Ectodermal cell (in vitro differentiated cells): ENCODE data around the gene CHST4.
"Not testable (repeated sequence)": the region's sequence is repeated elsewhere in the genome, so short reads cannot be mapped to it uniquely, and the experiment has no call there.

ENCODE experiments used
- H3K27ac ChIP-seq: 2 replicates; pipeline ENCODE4 v1.7.0; 2013; ENCODE audit warnings: mild to moderate bottlenecking, low read depth, low read length; ENCODE audit not compliant: insufficient read depth, poor library complexity, severe bottlenecking
- H3K27me3 ChIP-seq: 2 replicates; pipeline ENCODE4 v1.7.0; 2013; ENCODE audit warnings: mild to moderate bottlenecking, low read length; ENCODE audit not compliant: insufficient read depth, control insufficient read depth, poor library complexity, severe bottlenecking
- H3K36me3 ChIP-seq: one replicate; pipeline ENCODE4 v1.7.0; 2013; ENCODE audit warnings: low read length; ENCODE audit not compliant: control insufficient read depth, insufficient read depth
- H3K4me1 ChIP-seq: one replicate; pipeline ENCODE4 v1.7.0; 2013; ENCODE audit warnings: low read length; ENCODE audit not compliant: control insufficient read depth, insufficient read depth
- H3K4me3 ChIP-seq: 2 replicates; pipeline ENCODE4 v1.7.0; 2013; ENCODE audit warnings: low read depth, low read length, control low read depth; ENCODE audit not compliant: insufficient read depth
- H3K9me3 ChIP-seq: 2 replicates; pipeline ENCODE4 v1.7.0; 2013; ENCODE audit warnings: mild to moderate bottlenecking, low read length, moderate library complexity; ENCODE audit not compliant: control insufficient read depth
- WGBS, 2 experiments: methylation state at CpG; one replicate each; pipeline ENCODE4 v1.1.7; 2013; ENCODE audit warnings: missing lambda C conversion rate in 2 of 2; 5-methylcytosine and 5-hydroxymethylcytosine counted together

CHST4 gene

DNA sequence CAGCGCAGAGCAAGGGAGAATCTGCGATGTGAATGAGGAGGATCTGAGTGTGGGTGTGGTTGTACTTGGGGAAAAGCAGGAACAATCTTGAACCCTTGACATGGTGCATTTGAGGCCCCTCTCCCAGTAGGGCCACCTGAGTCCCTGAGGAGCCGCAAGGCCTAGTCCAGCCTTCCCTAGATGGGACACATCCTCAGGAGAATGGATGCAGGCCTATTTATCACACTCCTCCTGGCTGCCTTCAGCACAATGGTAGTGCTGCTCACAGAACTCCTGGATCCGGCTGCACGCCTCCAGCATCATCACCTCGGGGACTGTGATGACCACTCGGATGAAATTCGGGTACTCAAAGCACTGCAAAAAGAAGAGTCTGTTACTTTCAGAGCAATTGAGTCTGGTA is 41.7 kb downstream of the CHST4 start:
- H3K9me3 ChIP-seq = no peaks in the 10 kb centered on the region
- no peaks in the 10 kb centered on the region for H3K4me1 ChIP-seq
- H3K36me3 ChIP-seq = no peaks in the 10 kb centered on the region
- H3K4me3 ChIP-seq = no peak overlapping the region
- WGBS, 2 experiments = 93 to 94% methylated on average over 8 of the region's 8 CpGs
- no peak overlapping the region for H3K27ac ChIP-seq
- H3K27me3 ChIP-seq = no peaks in the 10 kb centered on the region

DNA sequence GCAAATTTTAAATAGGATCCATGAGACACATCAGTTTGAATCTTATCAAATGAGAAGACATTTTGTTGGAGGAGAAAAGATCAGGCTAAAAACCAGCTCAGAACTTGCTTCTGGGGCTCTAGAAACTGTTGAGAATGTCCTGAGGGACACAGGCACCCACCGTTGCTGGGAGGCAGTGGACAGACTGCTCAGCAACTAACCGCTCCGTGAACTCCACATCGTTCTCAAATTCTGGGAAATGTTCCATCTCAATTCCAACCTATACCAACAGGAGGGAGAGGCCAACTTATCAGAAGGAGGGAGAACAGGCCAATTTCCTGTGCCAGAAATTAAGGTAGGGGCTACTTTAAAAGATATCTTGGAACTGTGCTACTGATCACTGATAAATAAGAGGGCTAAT is 42.3 kb downstream of the CHST4 start:
- Histone ChIP-seq H3K27ac (no peak overlapping the region), H3K4me3 (no peak overlapping the region), H3K4me1 (no peaks in the 10 kb centered on the region), H3K36me3 (no peaks in the 10 kb centered on the region), H3K9me3 (no peaks in the 10 kb centered on the region), H3K27me3 (no peaks in the 10 kb centered on the region)
- WGBS, 2 experiments = 88 to 94% methylated on average over 4 of the region's 4 CpGs

DNA sequence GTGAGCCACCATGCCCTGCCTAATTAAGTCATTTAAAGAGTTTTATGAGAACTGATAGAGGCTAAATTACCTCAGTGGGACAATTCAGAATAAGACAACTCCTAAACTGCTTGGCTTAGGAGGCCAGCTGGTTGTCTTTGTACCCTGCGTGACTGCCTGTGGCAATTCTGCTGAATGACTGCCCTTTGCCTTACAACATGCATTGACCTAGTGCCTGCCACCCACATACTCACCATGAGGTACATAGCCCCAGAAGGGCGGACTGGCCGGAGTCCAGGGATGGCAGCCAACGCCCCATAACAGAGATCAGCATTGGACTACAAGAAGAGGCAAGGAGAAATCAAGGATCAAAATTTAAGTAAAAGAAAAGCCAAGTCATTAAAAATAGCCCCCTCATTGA is 43.4 kb downstream of the CHST4 start:
- no peaks in the 10 kb centered on the region for H3K27me3 ChIP-seq
- no peak overlapping the region for H3K27ac ChIP-seq
- 77 to 91% methylated on average over 4 of the region's 4 CpGs for WGBS, 2 experiments
- H3K4me1 ChIP-seq = no peaks in the 10 kb centered on the region
- no peak overlapping the region for H3K4me3 ChIP-seq
- H3K9me3 ChIP-seq = no peaks in the 10 kb centered on the region
- no peaks in the 10 kb centered on the region for H3K36me3 ChIP-seq

DNA sequence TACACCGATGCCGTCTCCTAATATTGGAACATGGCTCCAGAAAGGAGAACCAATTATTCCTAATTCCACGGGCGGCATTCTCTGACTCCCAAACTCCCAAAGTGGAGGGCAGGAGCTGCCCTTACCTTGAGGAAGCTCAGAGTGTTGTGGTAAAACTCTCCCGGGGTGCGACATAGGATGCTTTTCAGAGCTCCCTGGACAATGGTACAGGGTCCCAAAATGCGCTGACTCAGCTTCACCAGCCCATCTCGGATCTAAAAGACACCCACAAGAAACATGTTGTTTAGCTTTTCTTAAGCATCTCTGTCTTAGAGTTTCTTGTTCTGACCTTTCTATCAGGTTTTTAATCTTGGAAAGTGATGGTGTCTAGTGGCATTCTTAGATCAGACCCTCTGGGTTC is 43.9 kb downstream of the CHST4 start:
- 95 to 96% methylated on average over 8 of the region's 8 CpGs for WGBS, 2 experiments

DNA sequence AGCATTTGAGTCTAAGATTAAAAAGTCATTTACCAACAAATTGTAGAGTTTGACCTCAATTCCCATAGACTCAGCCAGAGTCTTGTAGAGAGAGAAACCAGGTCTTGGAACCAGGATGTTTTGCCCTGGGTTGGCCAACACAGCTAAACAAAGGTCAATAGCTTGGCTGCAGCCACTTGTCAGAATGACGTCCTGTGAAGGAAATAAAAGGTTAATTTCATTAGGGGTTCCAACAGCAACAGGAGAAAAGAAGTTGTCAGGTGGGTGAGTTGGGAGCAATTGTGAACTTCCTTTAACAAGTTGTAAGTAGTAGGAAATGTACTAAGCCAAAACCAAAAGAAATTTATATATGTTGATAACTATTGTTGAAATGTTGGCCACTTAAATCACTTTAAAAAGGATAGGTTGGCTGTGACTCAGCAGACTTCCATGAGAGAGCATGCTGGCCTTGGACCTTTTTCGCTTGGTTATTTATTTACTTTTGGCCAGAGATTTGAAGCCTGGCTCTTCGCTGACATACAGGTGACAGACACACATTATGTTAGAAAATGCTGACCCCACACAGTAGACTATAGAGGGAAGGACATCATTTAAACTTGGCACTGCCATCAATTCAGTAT is 46.4 kb downstream of the CHST4 start:
- Histone ChIP-seq H3K4me1 (no peaks in the 10 kb centered on the region), H3K9me3 (no peaks in the 10 kb centered on the region), H3K4me3 (no peak overlapping the region), H3K27me3 (no peaks in the 10 kb centered on the region), H3K27ac (no peak overlapping the region), H3K36me3 (no peaks in the 10 kb centered on the region)
- 84 to 87% methylated on average over 3 of the region's 3 CpGs for WGBS, 2 experiments

More for the DNA sequence above, 43.9 kb downstream of the CHST4 start:
- no peaks in the 10 kb centered on the region for H3K27me3 ChIP-seq
- no peak overlapping the region for H3K4me3 ChIP-seq
- no peak overlapping the region for H3K27ac ChIP-seq
- no peaks in the 10 kb centered on the region for H3K36me3 ChIP-seq
- H3K4me1 ChIP-seq = no peaks in the 10 kb centered on the region
- H3K9me3 ChIP-seq = no peaks in the 10 kb centered on the region

DNA sequence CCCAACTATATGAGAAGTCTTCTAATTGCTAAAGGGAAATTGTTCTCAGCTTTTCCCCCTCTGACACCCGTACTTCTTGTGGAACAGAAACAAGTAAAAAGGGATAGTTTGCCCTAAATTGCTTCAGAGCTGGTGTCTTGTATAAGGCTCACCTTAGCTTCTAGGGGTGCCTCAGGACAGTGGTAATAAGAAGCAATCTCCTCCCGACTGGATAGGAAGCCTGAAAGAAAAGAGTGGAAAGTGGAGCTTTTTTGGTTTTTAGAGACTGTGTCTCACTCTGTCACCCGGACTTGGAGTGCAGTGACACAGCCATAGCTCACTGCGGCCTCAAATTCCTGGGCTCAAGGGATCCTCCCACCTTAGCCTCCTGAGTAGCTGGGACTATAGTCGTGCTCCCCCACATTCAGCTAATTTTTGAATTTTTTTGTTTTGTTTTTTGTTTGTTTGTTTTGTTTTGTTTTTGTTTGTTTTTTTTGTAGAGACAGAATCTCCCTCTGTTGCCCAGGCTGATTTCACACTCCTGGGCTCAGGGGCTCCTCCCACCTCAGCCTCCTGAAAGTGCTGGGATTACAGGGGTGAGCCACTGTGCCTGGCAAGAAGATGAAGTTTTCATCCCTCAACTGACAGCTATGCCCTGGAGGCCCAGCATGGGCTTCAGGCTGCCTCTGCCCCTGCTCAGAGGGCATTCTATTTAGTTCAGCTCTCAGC is 47.3 kb downstream of the CHST4 start:
- H3K36me3 ChIP-seq = no peaks in the 10 kb centered on the region
- WGBS, 2 experiments = 92 to 97% methylated on average over 5 of the region's 5 CpGs
- H3K4me3 ChIP-seq = no peak overlapping the region
- no peaks in the 10 kb centered on the region for H3K4me1 ChIP-seq
- no peaks in the 10 kb centered on the region for H3K9me3 ChIP-seq
- H3K27me3 ChIP-seq = no peaks in the 10 kb centered on the region
- H3K27ac ChIP-seq = no peak overlapping the region

DNA sequence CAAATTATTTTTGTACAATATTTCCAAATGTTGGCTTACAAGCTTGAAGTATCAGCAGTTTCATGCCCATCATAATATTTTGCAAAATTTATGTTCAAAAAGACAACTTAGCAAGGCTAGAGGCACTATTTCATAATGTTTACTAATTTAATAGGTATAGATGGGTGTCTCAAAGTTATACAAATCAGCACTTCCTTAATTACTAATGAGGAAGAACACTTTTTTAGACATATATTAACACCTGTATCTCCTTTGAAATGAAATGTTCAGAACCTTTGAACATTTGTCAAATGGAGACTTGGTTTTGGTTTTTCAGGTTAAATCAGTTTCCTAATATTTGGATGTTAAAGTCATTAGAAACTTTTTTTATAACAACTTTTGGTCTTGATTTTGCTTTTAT is 48.5 kb downstream of the CHST4 start:
- Histone ChIP-seq H3K4me3 (no peak overlapping the region), H3K4me1 (no peaks in the 10 kb centered on the region), H3K9me3 (no peaks in the 10 kb centered on the region), H3K27ac (no peak overlapping the region), H3K36me3 (no peaks in the 10 kb centered on the region), H3K27me3 (no peaks in the 10 kb centered on the region)

DNA sequence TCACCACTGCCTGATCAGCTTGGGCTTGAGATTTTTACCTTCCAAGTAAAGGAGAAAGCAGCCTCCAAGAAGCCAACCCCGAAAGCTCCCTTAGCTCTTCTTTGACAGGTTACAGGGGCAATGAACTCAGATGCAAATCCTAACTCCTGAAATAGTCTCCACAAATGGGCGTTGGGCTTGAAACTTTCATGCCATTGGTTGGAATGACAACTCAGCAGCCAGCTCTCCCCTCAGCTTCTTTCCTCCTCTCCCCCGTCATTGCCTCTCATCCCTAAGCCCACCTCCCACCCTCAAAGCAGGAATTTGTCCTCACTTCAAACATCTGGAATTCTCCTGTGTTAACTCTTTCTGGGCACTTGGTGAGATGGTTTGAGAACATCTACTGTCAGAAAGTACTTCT is 50.7 kb downstream of the CHST4 start, which contains the start of gene TAT:
TSS of gene TAT (minus strand) at position 122 of the 400 bp plus-strand sequence. CDS start 677 bp downstream, outside the sequence.
- Histone ChIP-seq H3K4me3 (no peak within 1 kb of the TSS), H3K27me3 (no peaks in the 10 kb centered on the region), H3K27ac (no peak within 1 kb of the TSS), H3K4me1 (no peaks in the 10 kb centered on the region), H3K36me3 (no peaks in the 10 kb centered on the region), H3K9me3 (no peaks in the 10 kb centered on the region)
- WGBS, 2 experiments = 36 to 40% methylated on average over 3 of the region's 3 CpGs

DNA sequence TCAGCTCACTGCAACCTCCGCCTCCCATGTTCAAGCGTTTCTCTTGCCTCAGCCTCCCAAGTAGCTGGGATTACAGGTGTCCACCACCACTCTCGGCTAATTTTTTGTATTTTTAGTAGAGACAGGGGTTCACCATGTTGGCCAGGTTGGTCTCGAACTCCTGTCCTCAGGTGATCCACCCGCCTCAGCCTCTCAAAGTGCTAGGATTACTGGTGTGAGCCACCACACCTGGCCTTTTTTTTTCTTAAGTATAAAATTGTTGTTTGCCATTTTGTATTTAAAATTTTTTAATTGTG is 56.3 kb downstream of the CHST4 start:
- not testable (repeated sequence) for H3K27me3 ChIP-seq, H3K4me3 ChIP-seq, H3K9me3 ChIP-seq, H3K4me1 ChIP-seq, H3K36me3 ChIP-seq, H3K27ac ChIP-seq
- WGBS, 2 experiments = 91 to 93% methylated on average over 5 of the region's 5 CpGs

DNA sequence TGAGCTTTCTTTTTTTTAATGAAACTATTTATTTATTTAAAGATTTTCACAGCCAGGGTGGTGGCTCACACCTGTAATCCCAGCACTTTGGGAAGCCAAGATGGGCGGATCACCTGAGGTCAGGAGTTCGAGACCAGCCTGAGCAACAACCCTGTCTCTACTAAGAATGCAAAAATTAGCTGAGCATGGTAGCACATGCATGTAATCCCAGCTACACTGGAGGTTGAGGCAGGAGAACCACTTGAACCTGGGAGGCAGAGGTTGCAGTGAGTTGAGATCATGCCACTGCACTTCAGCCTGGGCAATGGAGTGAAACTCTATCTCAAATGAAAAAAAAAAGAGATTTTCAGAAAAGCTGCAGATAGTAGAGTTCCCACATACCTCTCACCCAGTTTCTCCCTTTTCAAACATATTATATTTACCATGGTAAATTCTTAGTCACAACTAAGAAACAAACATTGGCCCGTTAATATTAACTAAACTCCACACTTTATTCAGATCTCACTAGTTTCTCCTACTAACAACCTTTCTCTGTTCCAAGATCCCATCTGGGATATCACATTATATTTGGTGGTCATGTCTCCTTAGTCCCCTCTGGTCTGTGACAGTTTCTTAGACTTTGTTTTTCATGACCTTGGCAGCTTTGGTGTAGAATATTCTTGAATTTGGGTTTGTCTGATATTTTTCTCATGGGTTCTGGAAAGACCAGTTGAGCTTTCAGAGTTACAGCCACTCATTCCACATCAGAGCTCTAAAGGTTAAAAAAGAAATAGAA is 58.5 kb downstream of the CHST4 start:
- 87 to 92% methylated on average over 3 of the region's 3 CpGs for WGBS, 2 experiments

More for the DNA sequence above, 58.5 kb downstream of the CHST4 start:
- Histone ChIP-seq H3K36me3 (no peaks in the 10 kb centered on the region), H3K4me3 (no peak overlapping the region), H3K4me1 (no peaks in the 10 kb centered on the region), H3K27ac (no peak overlapping the region), H3K27me3 (no peaks in the 10 kb centered on the region), H3K9me3 (no peaks in the 10 kb centered on the region)
